ENCODE results near the gene GPATCH8. TPM values are rescaled to one million over a fixed set of nuclear protein-coding genes. Genes with fewer than 3 reads are reported as not detected.

Gene GPATCH8
- total and polyA plus RNA-seq, 2 experiments from 2014 or later: 34.7 to 38.7 TPM

- Histone ChIP-seq H3K9me3 (ENCODE audit: low read depth) (no peaks in the 10 kb centered on the region), H3K4me3 (no peak overlapping the region), H3K27me3 (no peaks in the 10 kb centered on the region), H3K36me3 (peaks cover 35% of the 10 kb centered on the region), H3K27ac (peak overlapping the region; percentile 30), H3K4me1 (ENCODE audit: low read depth) (no peaks in the 10 kb centered on the region)
- DNase-seq (ENCODE audit: low read depth in 1 of 2, low spot score in 1 of 2): no peak
- TF ChIP-seq CTCF (IDR thresholded peaks at IDR 0.05; ENCODE audit: low read depth, low read length): no peak
These were observed 70.7 kb downstream of the GPATCH8 start for GRCh38 chr17:44432254-44433157.

GRCh38 chr17:44424828-44425461 lies 78.3 kb downstream of the GPATCH8 start:
- Histone ChIP-seq H3K4me3 (no peak overlapping the region), H3K4me1 (ENCODE audit: low read depth) (peaks cover 12% of the 10 kb centered on the region), H3K27ac (peak overlapping the region; percentile 75), H3K36me3 (peaks cover 28% of the 10 kb centered on the region), H3K9me3 (ENCODE audit: low read depth) (no peaks in the 10 kb centered on the region), H3K27me3 (no peaks in the 10 kb centered on the region)
- no peak for TF ChIP-seq CTCF (IDR thresholded peaks at IDR 0.05; ENCODE audit: low read depth, low read length)
- no peak for DNase-seq (ENCODE audit: low read depth in 1 of 2, low spot score in 1 of 2)

- Histone ChIP-seq H3K9me3 (ENCODE audit: low read depth) (no peaks in the 10 kb centered on the region), H3K36me3 (peaks cover 32% of the 10 kb centered on the region)
- peak in 1 of 2 donors; percentile 61 for DNase-seq (ENCODE audit: low read depth in 1 of 2, low spot score in 1 of 2)
These were observed 85.7 kb downstream of the GPATCH8 start for GRCh38 chr17:44417553-44417952.

GRCh38 chr17:44416558-44417289 lies 86.5 kb downstream of the GPATCH8 start:
- TF ChIP-seq CTCF (IDR thresholded peaks at IDR 0.05; ENCODE audit: low read depth, low read length): no peak
- no peak overlapping the region for H3K4me3 ChIP-seq
- no peak for DNase-seq (ENCODE audit: low read depth in 1 of 2, low spot score in 1 of 2)
- no peaks in the 10 kb centered on the region for H3K9me3 ChIP-seq (ENCODE audit: low read depth)
- no peaks in the 10 kb centered on the region for H3K4me1 ChIP-seq (ENCODE audit: low read depth)
- H3K36me3 ChIP-seq: peaks cover 29% of the 10 kb centered on the region
- H3K27ac ChIP-seq: peak overlapping the region; percentile 34
- no peaks in the 10 kb centered on the region for H3K27me3 ChIP-seq

More at GRCh38 chr17:44417553-44417952, 85.7 kb downstream of the GPATCH8 start:
- Histone ChIP-seq H3K27ac (no peak overlapping the region), H3K4me1 (ENCODE audit: low read depth) (no peaks in the 10 kb centered on the region), H3K27me3 (no peaks in the 10 kb centered on the region), H3K4me3 (no peak overlapping the region)
- no peak for TF ChIP-seq CTCF (IDR thresholded peaks at IDR 0.05; ENCODE audit: low read depth, low read length)

GRCh38 chr17:44414394-44415155 lies 88.6 kb downstream of the GPATCH8 start:
- H3K4me1 ChIP-seq (ENCODE audit: low read depth): no peaks in the 10 kb centered on the region
- no peak overlapping the region for H3K27ac ChIP-seq
- no peak for TF ChIP-seq CTCF (IDR thresholded peaks at IDR 0.05; ENCODE audit: low read depth, low read length)
- no peaks in the 10 kb centered on the region for H3K27me3 ChIP-seq
- peaks cover 19% of the 10 kb centered on the region for H3K36me3 ChIP-seq
- no peaks in the 10 kb centered on the region for H3K9me3 ChIP-seq (ENCODE audit: low read depth)
- no peak overlapping the region for H3K4me3 ChIP-seq
- DNase-seq (ENCODE audit: low read depth in 1 of 2, low spot score in 1 of 2): no peak

Measured in cardiac muscle cell (in vitro differentiated cells and primary cell).